ENCODE results near the gene TRPM3.

The TRPM3 gene

GRCh38 chr9:70772601-70773000 lies 348.8 kb downstream of the TRPM3 start:
- Mint-ChIP-seq H3K4me1 (peaks cover 4% of the 10 kb centered on the region), H3K27me3 (ENCODE audit: low read depth, poor library complexity) (peaks cover 3% of the 10 kb centered on the region), H3K27ac (no peak overlapping the region), H3K4me3 (no peak overlapping the region), H3K36me3 (ENCODE audit: low read depth) (no peaks in the 10 kb centered on the region), H3K9me3 (no peaks in the 10 kb centered on the region)
- TF ChIP-seq CTCF (IDR thresholded peaks at IDR 0.05) = no peak
- DNase-seq = no peak

- Mint-ChIP-seq H3K36me3 (ENCODE audit: low read depth) (no peaks in the 10 kb centered on the region), H3K4me3 (no peak overlapping the region), H3K27me3 (ENCODE audit: low read depth, poor library complexity) (no peaks in the 10 kb centered on the region), H3K4me1 (peaks cover 7% of the 10 kb centered on the region), H3K9me3 (no peaks in the 10 kb centered on the region), H3K27ac (no peak overlapping the region)
- no peak for TF ChIP-seq CTCF (IDR thresholded peaks at IDR 0.05)
- no peak for DNase-seq
These were observed 355.5 kb downstream of the TRPM3 start for GRCh38 chr9:70765946-70766345.

- peaks cover 8% of the 10 kb centered on the region for H3K4me1 Mint-ChIP-seq
- peak overlapping the region; percentile 25 for H3K27ac Mint-ChIP-seq
- no peak for TF ChIP-seq CTCF (IDR thresholded peaks at IDR 0.05)
- H3K9me3 Mint-ChIP-seq = peaks cover 4% of the 10 kb centered on the region
- H3K36me3 Mint-ChIP-seq (ENCODE audit: low read depth) = no peaks in the 10 kb centered on the region
- no peak for DNase-seq
- H3K27me3 Mint-ChIP-seq (ENCODE audit: low read depth, poor library complexity) = peaks cover 4% of the 10 kb centered on the region
- no peak overlapping the region for H3K4me3 Mint-ChIP-seq
These were observed 360.2 kb downstream of the TRPM3 start for GRCh38 chr9:70761139-70761670.

- Mint-ChIP-seq H3K9me3 (peaks cover 9% of the 10 kb centered on the region), H3K36me3 (ENCODE audit: low read depth) (no peaks in the 10 kb centered on the region), H3K4me1 (peaks cover 8% of the 10 kb centered on the region), H3K27ac (no peak overlapping the region), H3K27me3 (ENCODE audit: low read depth, poor library complexity) (peaks cover 4% of the 10 kb centered on the region), H3K4me3 (no peak overlapping the region)
- TF ChIP-seq CTCF (IDR thresholded peaks at IDR 0.05) = no peak
- no peak for DNase-seq
These were observed 361.2 kb downstream of the TRPM3 start for GRCh38 chr9:70760228-70760627.

GRCh38 chr9:70753311-70753710 lies 368.1 kb downstream of the TRPM3 start:
- Mint-ChIP-seq H3K4me3 (no peak overlapping the region), H3K9me3 (peaks cover 9% of the 10 kb centered on the region), H3K27ac (no peak overlapping the region), H3K36me3 (ENCODE audit: low read depth) (no peaks in the 10 kb centered on the region), H3K4me1 (no peaks in the 10 kb centered on the region), H3K27me3 (ENCODE audit: low read depth, poor library complexity) (peaks cover 4% of the 10 kb centered on the region)
- no peak for TF ChIP-seq CTCF (IDR thresholded peaks at IDR 0.05)
- DNase-seq = no peak

- DNase-seq = no peak
- Mint-ChIP-seq H3K36me3 (ENCODE audit: low read depth) (no peaks in the 10 kb centered on the region), H3K4me1 (peaks cover 15% of the 10 kb centered on the region), H3K27me3 (ENCODE audit: low read depth, poor library complexity) (no peaks in the 10 kb centered on the region), H3K27ac (no peak overlapping the region), H3K4me3 (no peak overlapping the region), H3K9me3 (no peaks in the 10 kb centered on the region)
- TF ChIP-seq CTCF (IDR thresholded peaks at IDR 0.05) = no peak
These were observed 372.4 kb downstream of the TRPM3 start for GRCh38 chr9:70749066-70749465.

Data from nephron progenitor cell (in vitro differentiated cells).